ENCODE results near the gene MED13L.

The MED13L gene

DNA sequence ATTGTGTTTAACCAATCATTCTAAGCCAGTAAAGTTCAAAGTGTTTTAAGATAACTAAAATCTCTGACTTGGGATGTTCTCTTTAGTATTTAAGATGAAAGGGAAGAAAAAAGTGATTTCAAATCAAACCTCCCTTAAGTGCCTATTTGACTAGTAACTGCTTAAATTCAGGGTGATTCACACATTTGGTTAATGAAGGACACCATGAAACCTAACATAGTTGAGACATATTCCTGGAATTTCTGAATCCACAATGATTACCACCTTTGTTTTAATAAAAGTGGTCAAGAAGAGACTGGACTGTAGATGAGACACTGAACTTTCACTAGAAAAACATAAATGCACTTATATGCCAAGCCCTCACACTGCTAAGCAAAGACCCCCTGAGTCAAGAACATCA is 138.7 kb downstream of the MED13L start:
- Histone ChIP-seq H3K9me3 (ENCODE audit: insufficient read depth, low read length) (no peaks in the 10 kb centered on the region), H3K4me2 (ENCODE audit: low read depth, low read length, poor library complexity, severe bottlenecking) (no peak overlapping the region), H3K79me2 (ENCODE audit: insufficient read depth, low read length) (no peaks in the 10 kb centered on the region), H4K20me1 (ENCODE audit: low read depth, low read length) (peaks cover 7% of the 10 kb centered on the region; the same call in 1 of the 2 replicates), H3K4me3 (ENCODE audit: insufficient read depth, low read length, poor library complexity, severe bottlenecking) (no peak overlapping the region), H3K9ac (ENCODE audit: low read length) (no peak overlapping the region), H3K27me3 (ENCODE audit: low read length) (no peaks in the 10 kb centered on the region), H3F3A (ENCODE audit: insufficient read depth) (no peaks in the 10 kb centered on the region), H3K27ac (ENCODE audit: low read depth, low read length) (no peak overlapping the region), H2AFZ (ENCODE audit: low read depth, low read length, severe bottlenecking) (no peak overlapping the region), H3K9me2 (replicated peaks; ENCODE audit: insufficient read depth, low read length) (no peaks in the 10 kb centered on the region), H3K36me3 (ENCODE audit: low read length) (no peaks in the 10 kb centered on the region)
- TF ChIP-seq CTCF (IDR thresholded peaks at IDR 0.05; ENCODE audit: insufficient read depth, low read length, poor library complexity, severe bottlenecking) (no peak), EZH2phosphoT487 (conservative IDR thresholded peaks at IDR 0.05; ENCODE audit: low read length) (no peak)

- H3K79me2 ChIP-seq (ENCODE audit: insufficient read depth, low read length): no peaks in the 10 kb centered on the region
- H3K9ac ChIP-seq (ENCODE audit: low read length): no peak overlapping the region
- H3K9me3 ChIP-seq (ENCODE audit: insufficient read depth, low read length): no peaks in the 10 kb centered on the region
- H4K20me1 ChIP-seq (ENCODE audit: low read depth, low read length): peaks cover 7% of the 10 kb centered on the region; the same call in 1 of the 2 replicates
- no peak overlapping the region for H3K27ac ChIP-seq (ENCODE audit: low read depth, low read length)
- no peak overlapping the region for H2AFZ ChIP-seq (ENCODE audit: low read depth, low read length, severe bottlenecking)
- H3K36me3 ChIP-seq (ENCODE audit: low read length): no peaks in the 10 kb centered on the region
- H3K27me3 ChIP-seq (ENCODE audit: low read length): no peaks in the 10 kb centered on the region
- H3K4me2 ChIP-seq (ENCODE audit: low read depth, low read length, poor library complexity, severe bottlenecking): no peak overlapping the region
- H3K4me3 ChIP-seq (ENCODE audit: insufficient read depth, low read length, poor library complexity, severe bottlenecking): no peak overlapping the region
- no peaks in the 10 kb centered on the region for H3F3A ChIP-seq (ENCODE audit: insufficient read depth)
- no peaks in the 10 kb centered on the region for H3K9me2 ChIP-seq (replicated peaks; ENCODE audit: insufficient read depth, low read length)
- TF ChIP-seq CTCF (IDR thresholded peaks at IDR 0.05; ENCODE audit: insufficient read depth, low read length, poor library complexity, severe bottlenecking): no peak
- TF ChIP-seq EZH2phosphoT487 (conservative IDR thresholded peaks at IDR 0.05; ENCODE audit: low read length): no peak
These were observed 139.1 kb downstream of the MED13L start for GRCh38 chr12:116138364-116138763.

GRCh38 chr12:116137318-116137717 is 140.2 kb downstream of the MED13L start:
- Histone ChIP-seq H3K9ac (ENCODE audit: low read length) (no peak overlapping the region), H3K79me2 (ENCODE audit: insufficient read depth, low read length) (no peaks in the 10 kb centered on the region), H3K9me2 (replicated peaks; ENCODE audit: insufficient read depth, low read length) (no peaks in the 10 kb centered on the region), H3K4me3 (ENCODE audit: insufficient read depth, low read length, poor library complexity, severe bottlenecking) (no peak overlapping the region), H3K9me3 (ENCODE audit: insufficient read depth, low read length) (no peaks in the 10 kb centered on the region), H3K4me2 (ENCODE audit: low read depth, low read length, poor library complexity, severe bottlenecking) (no peak overlapping the region), H3K36me3 (ENCODE audit: low read length) (no peaks in the 10 kb centered on the region), H4K20me1 (ENCODE audit: low read depth, low read length) (peaks cover 7% of the 10 kb centered on the region; the same call in 1 of the 2 replicates), H3F3A (ENCODE audit: insufficient read depth) (no peaks in the 10 kb centered on the region), H2AFZ (ENCODE audit: low read depth, low read length, severe bottlenecking) (no peak overlapping the region), H3K27me3 (ENCODE audit: low read length) (no peaks in the 10 kb centered on the region), H3K27ac (ENCODE audit: low read depth, low read length) (no peak overlapping the region)
- TF ChIP-seq CTCF (IDR thresholded peaks at IDR 0.05; ENCODE audit: insufficient read depth, low read length, poor library complexity, severe bottlenecking) (no peak), EZH2phosphoT487 (conservative IDR thresholded peaks at IDR 0.05; ENCODE audit: low read length) (no peak)

All from SU-DHL-6 (cell line).